ENCODE data around the gene CYBA. TPM values are rescaled to one million over a fixed set of nuclear protein-coding genes. Genes with fewer than 3 reads are reported as not detected.
A peak's percentile ranks its signal among the peaks of the same experiment; 100 is the strongest.

Gene CYBA
- total and polyA plus RNA-seq, 2 of the 13 experiments (the other 11 are each of a cell fraction or from before 2014, with no cell fraction given) = 196 to 250 TPM

DNA sequence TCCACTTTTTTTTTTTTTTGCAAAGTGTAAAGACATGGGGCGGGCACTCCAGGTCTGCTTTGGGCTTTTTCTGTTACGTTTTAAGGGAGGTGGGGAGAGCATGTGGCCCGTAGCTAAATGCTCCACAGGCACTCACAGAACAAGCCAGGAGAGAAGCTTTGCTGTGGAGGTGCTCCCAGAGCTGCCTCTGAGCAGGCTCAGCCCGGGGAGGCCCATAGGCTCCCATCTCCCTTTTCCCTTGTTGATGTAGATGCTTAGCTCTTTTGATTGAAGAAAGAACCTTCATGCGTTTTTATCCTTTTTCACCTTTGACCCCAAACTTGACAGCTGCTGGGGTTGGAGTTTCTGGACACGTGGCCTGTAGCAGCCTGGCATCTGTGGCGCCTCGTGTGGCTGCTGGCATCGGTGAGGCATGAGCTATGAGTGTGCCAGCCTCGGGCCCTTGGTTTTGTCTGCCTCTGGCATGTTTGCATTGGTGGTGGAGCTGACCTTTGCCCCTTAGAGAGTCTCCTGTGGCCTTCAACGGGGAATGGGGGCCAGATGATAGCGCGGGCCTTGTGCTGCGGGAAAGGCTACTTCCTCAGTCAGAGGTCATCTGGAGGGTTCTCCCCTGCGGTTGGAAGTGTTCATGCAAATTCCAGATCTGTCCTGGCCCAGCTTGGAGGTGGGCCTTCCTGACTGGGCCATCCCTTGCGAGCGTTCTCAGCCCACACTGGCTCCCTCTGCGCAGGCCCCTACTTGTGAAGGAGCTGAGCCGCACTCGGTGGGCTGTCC is 32.5 kb downstream of the CYBA start (continued):
- TF ChIP-seq, protein P1, sequence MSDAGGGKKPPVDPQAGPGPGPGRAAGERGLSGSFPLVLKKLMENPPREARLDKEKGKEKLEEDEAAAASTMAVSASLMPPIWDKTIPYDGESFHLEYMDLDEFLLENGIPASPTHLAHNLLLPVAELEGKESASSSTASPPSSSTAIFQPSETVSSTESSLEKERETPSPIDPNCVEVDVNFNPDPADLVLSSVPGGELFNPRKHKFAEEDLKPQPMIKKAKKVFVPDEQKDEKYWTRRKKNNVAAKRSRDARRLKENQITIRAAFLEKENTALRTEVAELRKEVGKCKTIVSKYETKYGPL (CRISPR knock-in tag; IDR thresholded peaks at IDR 0.05) = no peak
- TF ChIP-seq, protein P2, sequence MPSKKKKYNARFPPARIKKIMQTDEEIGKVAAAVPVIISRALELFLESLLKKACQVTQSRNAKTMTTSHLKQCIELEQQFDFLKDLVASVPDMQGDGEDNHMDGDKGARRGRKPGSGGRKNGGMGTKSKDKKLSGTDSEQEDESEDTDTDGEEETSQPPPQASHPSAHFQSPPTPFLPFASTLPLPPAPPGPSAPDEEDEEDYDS (CRISPR knock-in tag; IDR thresholded peaks at IDR 0.05) = no peak
- no peak for TF ChIP-seq POLR2AphosphoS5 (IDR thresholded peaks at IDR 0.05; ENCODE audit: low read depth, low read length)
- TF ChIP-seq ZFY (CRISPR knock-in tag; IDR thresholded peaks at IDR 0.05) = peak; percentile 86
- TF ChIP-seq ZSCAN12 (CRISPR knock-in tag; IDR thresholded peaks at IDR 0.05) = no peak
- TF ChIP-seq TCF7L2 (IDR thresholded peaks at IDR 0.05; ENCODE audit: low read depth, low read length) = no peak
- TF ChIP-seq ZNF558 (CRISPR knock-in tag; IDR thresholded peaks at IDR 0.05; ENCODE audit: borderline replicate concordance) = no peak
- peak; percentile 83 for TF ChIP-seq NR2F2 (IDR thresholded peaks at IDR 0.05; ENCODE audit: borderline replicate concordance, low read depth)
- TF ChIP-seq HDAC1 (CRISPR knock-in tag; IDR thresholded peaks at IDR 0.05) = peak; percentile 64; the same call in 1 of the 2 replicates
- no peak for TF ChIP-seq CCDC6 (CRISPR knock-in tag; IDR thresholded peaks at IDR 0.05)
- no peak for TF ChIP-seq SOX5 (CRISPR knock-in tag; IDR thresholded peaks at IDR 0.05; ENCODE audit: borderline replicate concordance)
- TF ChIP-seq ATF4 (CRISPR knock-in tag; IDR thresholded peaks at IDR 0.05) = 0 out of 4 replicates have a peak, but pooled peaks of 1 of the 2 experiments have one; percentile 20
- TF ChIP-seq YY1 (IDR thresholded peaks at IDR 0.05; ENCODE audit: insufficient read depth, insufficient replicate concordance, low read depth, low read length) = no peak
- no peak for TF ChIP-seq TCF12 (IDR thresholded peaks at IDR 0.05)
- TF ChIP-seq TCF12 (CRISPR knock-in tag; IDR thresholded peaks at IDR 0.05) = no peak
- TF ChIP-seq HNRNPH1 (optimal IDR thresholded peaks at IDR 0.05; ENCODE audit: low read depth, low read length) = no peak
- TF ChIP-seq ZNF530 (CRISPR knock-in tag; IDR thresholded peaks at IDR 0.05; ENCODE audit: low read depth) = no peak
- TF ChIP-seq FIP1L1 (IDR thresholded peaks at IDR 0.05; ENCODE audit: borderline replicate concordance, insufficient read depth, low read depth, low read length) = no peak
- no peak for TF ChIP-seq ZNF274 (CRISPR knock-in tag; IDR thresholded peaks at IDR 0.05)
- peak; percentile 57 for TF ChIP-seq ZNF501 (CRISPR knock-in tag; IDR thresholded peaks at IDR 0.05)
- peak; percentile 72; the same call in 1 of the 2 replicates for TF ChIP-seq ZBTB4 (CRISPR knock-in tag; IDR thresholded peaks at IDR 0.05; ENCODE audit: borderline replicate concordance)
- TF ChIP-seq PAF1 (CRISPR knock-in tag; IDR thresholded peaks at IDR 0.05) = no peak
- no peak for TF ChIP-seq KAT2B (IDR thresholded peaks at IDR 0.05; ENCODE audit: borderline replicate concordance, low read depth, low read length)
- no peak; the same call in 1 of the 2 replicates for TF ChIP-seq ISL2 (CRISPR knock-in tag; IDR thresholded peaks at IDR 0.05)
- no peak for TF ChIP-seq RBM22 (optimal IDR thresholded peaks at IDR 0.05; ENCODE audit: low read length)
